ENCODE results near the gene GTF2H3.

DNA sequence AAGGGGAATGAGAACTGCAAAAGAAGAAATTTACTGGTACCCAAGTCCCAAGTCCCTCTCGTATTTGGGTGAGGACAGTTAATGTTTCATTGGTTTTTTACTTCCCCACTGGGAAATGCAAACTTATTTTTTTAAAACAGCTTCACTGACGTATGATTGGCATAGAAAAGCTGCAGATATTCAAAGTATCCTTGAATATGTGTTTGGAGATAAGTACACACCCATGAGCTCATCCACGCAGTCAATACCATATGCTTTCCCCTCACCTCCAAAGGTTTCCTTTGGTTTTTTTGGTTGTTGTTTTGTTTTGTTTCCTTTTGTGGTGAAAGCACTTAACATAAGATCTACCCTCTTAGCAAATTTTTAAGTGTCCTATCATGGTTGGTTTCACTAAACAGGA lies 50.3 kb downstream of the GTF2H3 start:
- TF ChIP-seq, protein P1, sequence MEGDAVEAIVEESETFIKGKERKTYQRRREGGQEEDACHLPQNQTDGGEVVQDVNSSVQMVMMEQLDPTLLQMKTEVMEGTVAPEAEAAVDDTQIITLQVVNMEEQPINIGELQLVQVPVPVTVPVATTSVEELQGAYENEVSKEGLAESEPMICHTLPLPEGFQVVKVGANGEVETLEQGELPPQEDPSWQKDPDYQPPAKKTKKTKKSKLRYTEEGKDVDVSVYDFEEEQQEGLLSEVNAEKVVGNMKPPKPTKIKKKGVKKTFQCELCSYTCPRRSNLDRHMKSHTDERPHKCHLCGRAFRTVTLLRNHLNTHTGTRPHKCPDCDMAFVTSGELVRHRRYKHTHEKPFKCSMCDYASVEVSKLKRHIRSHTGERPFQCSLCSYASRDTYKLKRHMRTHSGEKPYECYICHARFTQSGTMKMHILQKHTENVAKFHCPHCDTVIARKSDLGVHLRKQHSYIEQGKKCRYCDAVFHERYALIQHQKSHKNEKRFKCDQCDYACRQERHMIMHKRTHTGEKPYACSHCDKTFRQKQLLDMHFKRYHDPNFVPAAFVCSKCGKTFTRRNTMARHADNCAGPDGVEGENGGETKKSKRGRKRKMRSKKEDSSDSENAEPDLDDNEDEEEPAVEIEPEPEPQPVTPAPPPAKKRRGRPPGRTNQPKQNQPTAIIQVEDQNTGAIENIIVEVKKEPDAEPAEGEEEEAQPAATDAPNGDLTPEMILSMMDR (conservative IDR thresholded peaks at IDR 0.05; ENCODE audit: low read length), result no peak
- TF ChIP-seq EZH2phosphoT487 (IDR thresholded peaks at IDR 0.05; ENCODE audit: borderline replicate concordance), result no peak
